C1 segment of cervical spinal cord (tissue), 14 donors: ENCODE measurements around the gene NCAPG2.
A peak's percentile ranks its signal among the peaks of the same experiment; 100 is the strongest.
"Not testable (repeated sequence)": the region's sequence is repeated elsewhere in the genome, so short reads cannot be mapped to it uniquely, and the experiment has no call there.

Experiments
- DNase-seq, 14 donors: peaks; one replicate each; lab custom pipeline; 2025; lab: John Stamatoyannopoulos, UW

The NCAPG2 gene

GRCh38 chr7:158706710-158707590, 2.3 kb upstream of the NCAPG2 start:
- DNase-seq, result no peak

- no peak for DNase-seq
Measured at GRCh38 chr7:158706273-158706704, 1.7 kb upstream of the NCAPG2 start.

DNA sequence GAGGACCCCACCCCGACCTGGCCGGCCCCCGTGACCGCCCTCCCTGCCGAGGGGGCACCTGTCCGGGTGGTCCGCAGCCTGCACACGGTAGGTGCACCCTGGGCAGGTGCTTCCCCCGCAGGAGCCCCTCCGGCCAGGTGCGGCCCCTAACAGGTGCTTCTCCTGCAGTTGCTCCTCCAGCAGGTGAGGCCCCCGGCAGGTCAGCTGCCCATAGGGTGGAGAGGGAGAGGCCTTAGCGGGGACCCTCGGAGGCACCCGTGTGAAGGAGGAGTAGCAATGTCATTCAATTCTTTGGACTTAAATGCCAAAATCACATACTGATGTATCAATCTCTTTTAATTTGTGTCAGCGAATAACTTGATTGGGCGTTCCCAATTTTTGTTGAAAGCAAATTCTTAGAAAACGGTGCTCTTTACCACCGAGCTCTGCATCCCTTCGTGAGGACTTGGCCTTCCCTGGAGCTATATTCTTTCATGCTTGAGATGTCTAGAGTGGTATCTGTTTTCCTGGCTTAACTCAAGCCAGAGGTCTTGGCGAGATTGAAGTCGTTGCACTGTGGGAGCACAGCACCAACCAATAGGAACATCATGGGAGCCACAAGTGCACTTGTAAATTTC, 738 bp upstream of the NCAPG2 start:
- no peak for DNase-seq

- DNase-seq, result not testable (repeated sequence)
Measured at GRCh38 chr7:158703679-158704523, 703 bp downstream of the NCAPG2 start.

DNA sequence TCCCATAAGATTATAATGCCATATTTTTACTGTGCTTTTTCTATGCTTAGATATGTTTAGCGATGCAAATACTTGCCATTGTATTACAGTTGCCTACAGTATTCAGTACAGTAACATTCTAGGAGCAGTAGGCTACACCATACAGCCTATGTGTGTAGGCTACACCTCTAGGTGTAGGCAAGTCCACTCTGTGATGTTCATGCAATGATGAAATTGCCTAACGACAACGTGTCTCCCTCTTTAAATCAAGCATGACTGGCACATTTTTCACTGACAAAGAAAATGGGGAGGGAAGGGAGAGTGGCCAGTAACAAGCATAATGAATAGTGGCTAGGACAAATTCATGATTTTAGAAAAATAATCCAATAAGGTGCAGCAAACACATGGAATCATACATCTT, 1.7 kb downstream of the NCAPG2 start:
- no peak for DNase-seq

DNA sequence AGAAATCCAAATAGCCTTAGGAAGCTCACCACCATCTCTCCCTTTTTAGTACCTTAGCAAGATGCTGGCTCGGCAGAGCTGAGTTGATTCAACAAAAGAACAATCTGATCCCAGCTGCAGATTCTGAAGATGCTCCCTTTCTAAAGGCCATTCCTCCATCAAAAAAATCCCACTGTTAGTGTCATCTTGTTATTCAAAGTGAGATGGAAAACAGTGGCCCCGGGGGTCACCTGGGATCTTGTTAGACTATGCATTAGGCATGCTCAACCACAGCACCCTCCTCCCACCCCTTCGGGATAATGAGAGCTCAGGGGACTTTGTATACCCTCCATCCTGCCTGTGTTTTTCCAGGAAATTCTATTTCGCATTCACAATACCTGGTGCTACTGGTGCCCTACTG, 2.4 kb downstream of the NCAPG2 start:
- no peak for DNase-seq

- no peak for DNase-seq
Measured at GRCh38 chr7:158700008-158700407, 4.6 kb downstream of the NCAPG2 start.

DNA sequence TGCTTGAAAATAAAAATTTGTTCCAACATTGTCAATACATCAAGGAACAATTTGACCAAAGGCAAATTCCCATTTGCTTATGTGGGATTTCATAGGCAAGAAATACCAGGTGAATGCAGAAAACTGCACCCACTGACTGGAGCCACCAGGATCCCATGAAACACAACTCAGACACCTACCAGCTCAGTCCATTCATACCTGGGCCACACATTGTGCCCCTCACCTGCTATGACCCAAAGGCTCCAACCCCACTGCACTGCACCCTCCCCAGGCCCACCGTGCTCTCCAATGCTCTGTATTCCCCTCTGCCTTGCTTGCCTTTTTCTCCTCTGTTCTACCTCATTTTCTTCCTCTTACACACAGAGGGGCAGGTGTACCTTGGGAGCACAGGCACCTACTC, 5.3 kb downstream of the NCAPG2 start:
- DNase-seq, result no peak

DNA sequence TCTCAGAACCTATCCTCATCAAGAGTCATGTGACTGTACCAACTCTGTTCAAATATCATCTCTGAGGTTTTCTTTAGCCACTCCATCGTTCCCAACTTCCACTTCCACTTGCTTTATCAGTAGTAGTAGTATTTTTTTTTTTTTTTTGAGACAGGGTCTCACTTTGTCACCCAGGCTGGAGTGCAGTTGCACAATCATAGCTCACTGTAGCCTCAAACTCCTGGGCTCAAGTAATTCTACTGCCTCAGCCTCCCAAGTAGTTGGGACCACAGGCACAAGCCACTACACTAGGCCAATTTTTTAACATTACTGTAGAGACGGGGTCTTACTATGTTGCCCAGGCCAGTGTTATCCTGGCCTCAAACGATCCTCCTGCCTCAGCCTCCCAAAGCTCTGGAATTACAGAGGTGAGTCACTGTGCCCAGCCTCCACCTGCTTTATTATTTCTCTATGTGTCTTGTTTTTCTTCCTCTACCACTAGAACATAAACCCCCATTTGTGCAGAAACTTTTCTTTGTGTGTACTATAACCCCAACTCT, 5.9 kb downstream of the NCAPG2 start:
- DNase-seq, result no peak

DNA sequence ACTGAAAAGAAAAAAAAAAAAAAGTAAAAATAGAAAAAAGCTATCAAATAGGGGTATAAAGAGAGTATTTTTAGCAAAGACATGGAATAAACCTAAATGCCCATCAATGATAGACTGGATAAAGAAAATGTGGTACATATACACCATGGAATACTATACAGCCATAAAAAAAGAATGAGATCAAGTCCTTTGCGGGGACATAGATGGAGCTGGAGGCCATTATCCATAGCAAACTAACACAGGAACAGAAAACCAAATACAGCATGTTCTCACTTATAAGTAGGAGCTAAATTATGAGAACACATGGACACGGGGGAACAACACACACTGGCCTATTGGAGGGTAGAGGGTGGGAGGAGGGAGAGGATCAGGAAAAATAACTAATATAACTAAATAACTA, 7.0 kb downstream of the NCAPG2 start:
- DNase-seq, result not testable (repeated sequence)

GRCh38 chr7:158695726-158696452, 8.7 kb downstream of the NCAPG2 start:
- DNase-seq, result peak in 10 of 14 donors; percentile 7 to 51 (median 18)

DNA sequence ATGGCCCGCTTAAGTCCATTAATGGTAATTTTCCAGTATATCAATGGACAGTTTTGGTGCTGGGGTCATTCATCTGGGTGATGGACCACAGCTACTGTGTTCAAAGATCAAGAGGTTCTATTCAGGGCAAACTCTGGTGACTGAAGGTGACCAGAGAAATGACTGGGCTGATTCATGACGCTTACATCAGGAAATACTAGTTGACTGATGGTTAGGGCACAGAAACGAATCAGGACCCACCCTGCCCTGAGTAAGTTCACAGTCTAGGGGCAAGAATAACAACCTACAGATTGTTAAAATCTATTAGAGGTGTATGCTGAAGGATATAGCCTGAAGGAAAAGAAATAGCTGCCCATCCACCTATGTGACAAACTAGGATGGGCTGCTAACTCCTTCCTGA, 9.5 kb downstream of the NCAPG2 start:
- no peak for DNase-seq

DNA sequence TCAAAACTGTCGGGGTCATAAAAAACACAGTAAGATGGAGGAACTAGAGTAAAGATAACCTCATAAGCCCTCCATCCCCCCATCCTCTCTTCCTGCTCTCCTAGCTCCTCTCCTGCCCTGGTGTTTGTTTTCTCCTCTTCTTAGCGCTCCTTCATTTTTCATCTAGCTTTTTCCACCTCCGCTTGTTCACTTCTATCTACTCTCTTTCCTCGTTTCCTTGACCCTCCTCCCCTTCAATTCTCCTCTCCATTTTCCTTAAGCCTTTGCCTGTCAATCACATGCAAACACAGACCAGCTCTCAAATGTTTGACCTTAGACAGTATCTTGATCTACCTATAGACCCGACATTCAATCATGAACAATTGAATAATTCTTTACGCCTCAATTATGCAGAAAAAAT, 10.0 kb downstream of the NCAPG2 start:
- DNase-seq, result no peak

GRCh38 chr7:158689488-158689887, 15.1 kb downstream of the NCAPG2 start:
- no peak for DNase-seq

GRCh38 chr7:158687406-158687805, 17.2 kb downstream of the NCAPG2 start:
- DNase-seq, result no peak

GRCh38 chr7:158685693-158686092, 18.9 kb downstream of the NCAPG2 start:
- DNase-seq, result no peak

DNA sequence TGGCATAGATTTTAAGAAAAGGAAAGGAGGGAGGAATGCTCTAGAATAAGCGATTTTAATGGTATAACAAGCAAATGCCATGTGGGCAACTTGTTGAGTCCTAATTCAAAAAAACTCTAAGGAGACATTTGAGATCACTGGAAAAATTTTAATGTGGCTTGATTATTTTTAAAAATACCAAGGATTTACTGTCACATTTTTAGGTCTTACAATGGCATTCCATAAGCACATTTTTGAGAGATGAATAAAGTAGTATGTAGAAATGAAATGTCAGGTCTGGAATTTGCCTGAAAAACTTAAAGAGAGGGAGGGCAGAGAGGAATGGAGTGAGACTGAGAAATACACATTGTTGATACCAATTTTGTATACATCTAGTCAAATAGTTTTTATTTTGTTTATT, 20.3 kb downstream of the NCAPG2 start:
- DNase-seq, result no peak

GRCh38 chr7:158683541-158683940, 21.1 kb downstream of the NCAPG2 start:
- no peak for DNase-seq

DNA sequence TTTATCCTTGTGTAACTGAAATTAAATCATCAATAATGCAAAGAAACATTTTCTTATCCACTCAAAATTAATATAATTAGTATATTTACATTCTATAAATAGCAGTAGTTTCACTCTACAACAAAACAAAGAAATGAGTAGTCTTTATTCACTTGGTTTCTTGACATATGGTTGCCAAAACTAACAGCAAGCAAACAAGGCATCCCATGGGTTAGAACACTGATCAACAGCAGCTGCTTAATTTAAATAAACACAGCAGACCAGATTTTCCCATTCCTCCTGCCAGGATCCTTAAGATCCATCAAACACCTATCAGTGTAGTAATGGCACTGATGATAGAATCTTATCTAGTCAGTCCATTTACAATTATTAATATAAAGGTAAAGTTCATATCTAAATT, 22.1 kb downstream of the NCAPG2 start:
- no peak for DNase-seq

DNA sequence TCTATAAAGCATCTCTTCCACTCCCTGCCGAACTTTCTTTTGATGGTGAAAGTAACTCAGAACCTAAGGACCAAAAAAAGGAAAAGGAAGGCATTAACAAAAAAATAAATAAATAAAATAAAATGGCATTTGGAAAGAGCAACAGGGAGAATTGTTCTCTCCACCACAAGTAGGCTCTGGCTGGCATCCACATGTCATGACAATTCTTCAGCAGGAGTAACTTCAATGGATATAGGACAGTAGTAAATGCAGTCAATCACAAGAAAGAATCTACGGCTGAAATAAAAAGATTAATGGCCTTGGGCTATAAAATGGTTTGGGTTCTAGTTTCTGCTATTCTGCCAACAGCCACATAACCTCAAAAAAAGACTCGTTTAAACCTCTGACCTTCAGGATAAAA, 23.9 kb downstream of the NCAPG2 start:
- no peak for DNase-seq

- no peak for DNase-seq
Measured at GRCh38 chr7:158676906-158677305, 27.7 kb downstream of the NCAPG2 start.
